NCI-H82 (cell line): ENCODE results near the gene SWAP70.
A peak's percentile ranks its signal among the peaks of the same experiment; 100 is the strongest.

Source experiments
- DNase-seq: peaks from one replicate; lab custom pipeline; 2025; lab: John Stamatoyannopoulos, UW

SWAP70 gene

GRCh38 chr11:9753021-9753420 lies 89.1 kb downstream of the SWAP70 start:
- DNase-seq: no peak

- no peak for DNase-seq
Measured at GRCh38 chr11:9754010-9754471, 90.2 kb downstream of the SWAP70 start.

- no peak for DNase-seq
Measured at GRCh38 chr11:9755561-9756185, 91.8 kb downstream of the SWAP70 start.

GRCh38 chr11:9756461-9756860 lies 92.6 kb downstream of the SWAP70 start:
- no peak for DNase-seq

GRCh38 chr11:9756878-9757277 lies 93.0 kb downstream of the SWAP70 start:
- no peak for DNase-seq

GRCh38 chr11:9757809-9758636 lies 94.1 kb downstream of the SWAP70 start:
- DNase-seq: peak; percentile 87

GRCh38 chr11:9758637-9759518 lies 95.0 kb downstream of the SWAP70 start:
- DNase-seq: peak; percentile 66

- no peak for DNase-seq
Measured at GRCh38 chr11:9759519-9760192, 95.8 kb downstream of the SWAP70 start.

- no peak for DNase-seq
Measured at GRCh38 chr11:9760193-9760575, 96.3 kb downstream of the SWAP70 start.

- DNase-seq: no peak
Measured at GRCh38 chr11:9761441-9761945, 97.6 kb downstream of the SWAP70 start.

- no peak for DNase-seq
Measured at GRCh38 chr11:9762531-9762930, 98.7 kb downstream of the SWAP70 start.

- DNase-seq: no peak
Measured at GRCh38 chr11:9763301-9763700, 99.4 kb downstream of the SWAP70 start.

GRCh38 chr11:9765320-9766101 lies 101.6 kb downstream of the SWAP70 start:
- no peak for DNase-seq

- no peak for DNase-seq
Measured at GRCh38 chr11:9769621-9770020, 105.7 kb downstream of the SWAP70 start.

GRCh38 chr11:9771071-9771511 lies 107.2 kb downstream of the SWAP70 start:
- DNase-seq: no peak

GRCh38 chr11:9772218-9772617 lies 108.3 kb downstream of the SWAP70 start:
- DNase-seq: peak; percentile 68

GRCh38 chr11:9773524-9773923 lies 109.6 kb downstream of the SWAP70 start:
- no peak for DNase-seq

GRCh38 chr11:9774109-9774508 lies 110.2 kb downstream of the SWAP70 start:
- no peak for DNase-seq

- no peak for DNase-seq
Measured at GRCh38 chr11:9774591-9775397, 110.9 kb downstream of the SWAP70 start.

- DNase-seq: no peak
Measured at GRCh38 chr11:9775398-9775779, 111.5 kb downstream of the SWAP70 start.
